HG03442 (cell line): ENCODE measurements around the gene PTPRG.

Experiments
- ATAC-seq: cut with Tn5 transposase; IDR thresholded peaks from one replicate; pipeline ENCODE4 v1.9.1; 2021; ENCODE audit warnings: mild to moderate bottlenecking, moderate library complexity; ENCODE audit not compliant: unreplicated experiment

The PTPRG gene

DNA sequence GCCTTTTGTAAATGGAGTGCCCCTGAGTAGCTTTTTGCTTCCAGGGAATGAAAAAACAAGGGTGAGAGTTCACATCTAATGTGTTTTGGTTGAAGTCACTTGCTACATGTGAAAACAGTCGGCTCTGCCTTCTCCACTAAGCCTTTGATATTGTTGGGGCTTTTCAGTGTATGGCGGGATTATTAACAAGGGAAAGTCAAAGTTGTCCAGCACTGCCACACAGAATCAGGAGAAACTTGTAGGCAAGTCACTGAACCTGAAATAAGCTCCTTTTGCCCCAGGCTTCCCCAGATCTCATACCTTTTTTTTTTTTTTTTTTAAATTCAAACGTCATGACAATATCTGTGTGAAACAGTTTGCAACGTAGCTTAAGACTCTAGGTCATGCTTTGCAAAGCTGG lies 564.0 kb downstream of the PTPRG start:
- no peak for ATAC-seq

DNA sequence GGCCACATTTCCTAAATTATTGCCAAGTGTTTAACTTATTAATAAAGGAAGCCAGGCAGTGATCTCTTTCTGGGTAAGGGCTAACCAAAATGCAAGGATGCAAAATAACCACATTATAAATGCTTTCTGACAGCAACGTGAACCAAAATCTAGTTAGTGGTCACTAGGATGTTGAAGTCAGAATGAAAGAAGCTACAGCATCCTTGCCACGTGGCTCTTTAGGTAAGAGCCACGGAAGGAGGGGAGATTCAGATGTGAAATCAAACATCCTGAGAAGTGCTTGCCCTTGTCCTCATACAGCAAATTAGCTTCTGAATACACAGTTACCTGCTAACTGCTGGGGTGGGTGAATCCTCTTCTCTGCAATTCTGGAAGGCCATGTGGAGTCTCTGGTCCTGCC lies 565.7 kb downstream of the PTPRG start:
- no peak for ATAC-seq

DNA sequence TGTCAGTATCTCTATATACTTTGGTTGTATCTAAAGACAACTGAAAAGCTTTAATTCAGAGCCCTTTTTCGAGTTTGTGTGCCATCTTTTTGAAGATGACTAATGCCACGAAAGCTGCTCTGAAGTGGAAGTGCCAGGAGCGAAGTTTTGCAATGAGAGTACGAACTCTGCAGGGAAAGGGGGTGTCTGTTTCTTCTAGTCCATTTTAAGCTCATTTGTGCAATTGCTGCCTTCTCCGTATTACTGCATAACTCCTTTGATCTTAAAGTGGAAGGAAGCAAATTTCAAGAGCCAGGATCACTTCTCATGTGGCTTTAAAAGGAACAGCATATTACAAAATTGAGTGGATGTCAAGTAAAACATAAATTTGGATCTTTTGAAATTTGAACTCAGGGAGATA lies 566.7 kb downstream of the PTPRG start:
- no peak for ATAC-seq

DNA sequence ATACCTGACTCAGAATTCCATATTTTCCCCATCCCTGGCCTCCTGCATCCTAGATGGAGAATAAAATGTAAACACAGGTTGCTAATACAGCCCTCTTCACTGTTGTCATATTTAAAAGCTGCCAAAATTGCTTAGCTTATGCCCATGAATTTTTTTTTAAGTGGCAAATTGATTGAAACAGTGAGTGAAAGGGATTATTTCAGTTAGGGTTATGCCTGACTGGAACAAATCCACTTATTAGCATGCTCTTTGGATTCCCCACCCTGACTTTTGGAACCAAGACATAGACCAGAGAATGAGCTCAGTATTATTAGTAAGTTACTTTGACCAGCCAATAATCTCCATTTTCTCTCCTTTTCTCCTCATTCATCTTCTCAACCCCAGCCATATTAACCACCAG lies 567.3 kb downstream of the PTPRG start:
- ATAC-seq, result no peak

DNA sequence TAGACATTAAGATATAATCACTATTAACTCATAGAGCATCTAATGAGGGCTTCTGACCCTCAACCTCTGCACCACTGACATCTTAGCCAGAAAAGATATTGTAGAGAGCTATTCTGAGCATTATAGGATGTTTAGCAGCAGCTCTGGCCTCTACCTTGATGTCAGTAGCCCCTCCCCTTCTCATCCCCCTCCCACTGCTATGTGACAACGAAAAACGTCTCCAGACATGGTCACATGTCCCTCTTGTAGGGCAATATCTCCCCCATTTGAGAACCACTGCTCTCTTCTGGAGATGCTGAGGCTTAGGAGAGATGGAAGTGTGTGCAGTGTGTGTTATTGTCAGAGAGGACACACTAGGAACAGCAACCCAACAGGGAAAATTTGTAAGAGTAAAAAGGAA lies 569.7 kb downstream of the PTPRG start:
- ATAC-seq, result no peak

DNA sequence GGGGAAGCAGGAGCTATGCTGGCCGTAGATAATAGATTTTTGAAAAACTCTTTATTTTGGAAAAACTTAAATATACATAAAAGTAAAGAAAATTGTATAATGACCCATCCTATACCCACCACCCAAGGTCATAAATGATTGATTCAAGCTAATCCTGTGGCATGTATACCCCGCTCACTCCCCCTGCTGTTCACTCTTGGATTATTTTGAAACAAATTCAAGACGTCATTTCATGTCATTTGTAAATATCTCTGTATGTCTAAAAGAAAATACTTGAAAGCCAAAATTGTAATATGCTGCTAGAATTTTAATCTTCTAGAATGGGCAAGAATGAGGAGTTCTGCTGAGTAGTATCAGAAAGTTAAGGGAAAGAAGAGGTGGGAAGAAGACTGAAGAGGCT lies 570.2 kb downstream of the PTPRG start:
- no peak for ATAC-seq

DNA sequence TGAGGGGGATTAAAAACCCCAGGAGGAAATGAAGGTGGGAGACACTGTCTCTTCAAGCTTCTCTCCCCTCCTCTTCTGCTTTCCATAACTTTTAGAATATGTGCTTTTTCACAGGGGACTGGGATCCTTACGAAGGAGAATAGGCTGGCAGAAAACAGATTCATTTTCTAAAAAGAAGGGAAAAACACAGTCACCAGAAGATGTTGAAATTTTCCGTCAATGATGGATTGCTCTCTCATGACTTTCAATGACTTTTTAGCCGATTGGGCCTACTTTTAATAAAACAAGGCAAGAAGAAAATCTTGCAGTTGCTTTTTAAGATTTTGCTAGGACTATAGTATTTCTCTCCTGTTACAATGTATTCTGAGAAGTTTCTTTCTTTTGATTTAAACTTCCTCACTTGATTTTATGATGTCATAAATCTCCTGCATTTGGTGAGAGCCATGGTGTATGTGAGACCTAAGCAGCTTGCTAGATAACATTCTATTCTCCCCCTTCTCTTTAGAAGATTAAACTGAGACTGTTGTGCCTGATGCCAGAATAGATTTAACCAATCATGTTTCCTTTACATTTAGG lies 570.7 kb downstream of the PTPRG start:
- ATAC-seq, result no peak

DNA sequence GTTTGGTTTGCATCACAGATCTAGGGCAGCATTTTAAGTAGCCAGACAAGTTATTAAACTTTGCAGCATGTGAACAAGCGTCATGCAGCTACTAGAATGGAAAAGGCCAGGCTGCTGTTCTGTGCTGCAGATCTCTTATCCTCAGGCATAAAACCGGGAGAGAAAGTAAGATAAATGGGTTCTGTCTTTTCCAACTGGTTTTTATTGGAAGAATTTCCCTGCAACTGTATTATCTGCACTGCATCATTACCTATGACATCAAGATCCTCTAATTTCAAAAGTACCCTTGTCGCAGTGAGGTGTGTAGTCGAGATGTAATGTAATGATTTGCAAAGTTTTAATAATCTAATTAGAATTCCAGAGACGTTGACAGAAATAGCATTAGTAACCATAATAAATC lies 571.6 kb downstream of the PTPRG start:
- ATAC-seq, result no peak

DNA sequence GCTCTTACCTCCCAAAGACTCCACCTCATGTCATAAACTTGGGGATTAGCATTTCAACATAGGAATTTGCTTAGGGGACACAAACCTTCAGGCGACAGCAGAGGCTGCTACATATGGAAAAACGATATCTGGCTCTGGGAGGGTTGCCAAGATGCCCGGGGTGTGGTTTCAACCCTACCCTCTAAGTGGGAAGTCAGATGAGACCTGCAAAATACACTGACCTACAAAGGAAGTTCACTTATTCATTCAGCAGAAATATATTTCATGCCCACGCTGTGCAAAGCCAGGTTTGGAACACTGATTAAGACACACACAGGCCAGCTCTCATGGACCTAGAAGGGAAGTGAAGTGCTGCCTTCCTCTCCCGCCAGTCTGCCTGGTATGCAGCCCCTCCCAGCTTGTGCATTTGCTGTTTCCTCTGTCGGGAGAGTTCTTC lies 572.7 kb downstream of the PTPRG start:
- ATAC-seq, result no peak

DNA sequence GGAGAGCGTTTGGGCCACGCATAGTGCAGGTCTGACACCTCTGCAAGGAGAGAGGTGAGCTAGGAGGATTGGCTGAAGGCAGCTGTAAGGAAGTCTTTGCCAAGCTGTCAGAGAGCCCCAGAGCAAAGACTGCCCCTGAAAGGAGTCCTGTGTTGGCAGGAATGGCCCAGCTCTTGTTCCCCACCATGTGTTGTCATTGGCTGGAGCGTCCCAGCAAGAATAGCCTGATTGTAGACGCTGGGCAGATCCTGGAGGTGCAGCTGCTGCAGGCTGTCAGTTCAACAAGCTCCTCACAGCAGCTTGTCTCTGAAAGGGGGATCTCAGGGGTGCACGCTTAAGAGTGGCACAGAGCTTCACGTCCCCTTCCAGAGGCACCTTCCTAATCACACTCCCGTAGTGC lies 574.4 kb downstream of the PTPRG start:
- ATAC-seq, result no peak

DNA sequence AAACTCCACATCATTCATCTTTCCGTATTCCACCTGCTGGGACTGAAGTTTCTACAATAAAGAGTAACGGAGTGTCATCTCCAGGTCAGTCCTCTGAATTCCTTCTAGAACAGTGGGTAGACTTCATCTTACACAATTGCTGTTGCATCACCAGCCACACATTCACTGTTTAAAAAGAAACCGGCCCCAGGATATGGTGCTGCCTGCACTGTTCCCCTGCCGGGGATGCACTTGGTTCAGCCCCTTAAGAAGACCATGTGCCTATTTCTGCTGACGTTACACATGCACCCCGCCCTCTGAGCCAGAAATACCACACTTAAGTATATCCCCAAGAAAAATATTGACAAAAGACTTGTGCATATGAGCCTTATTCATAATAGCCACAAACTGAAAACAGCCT lies 578.6 kb downstream of the PTPRG start:
- no peak for ATAC-seq

DNA sequence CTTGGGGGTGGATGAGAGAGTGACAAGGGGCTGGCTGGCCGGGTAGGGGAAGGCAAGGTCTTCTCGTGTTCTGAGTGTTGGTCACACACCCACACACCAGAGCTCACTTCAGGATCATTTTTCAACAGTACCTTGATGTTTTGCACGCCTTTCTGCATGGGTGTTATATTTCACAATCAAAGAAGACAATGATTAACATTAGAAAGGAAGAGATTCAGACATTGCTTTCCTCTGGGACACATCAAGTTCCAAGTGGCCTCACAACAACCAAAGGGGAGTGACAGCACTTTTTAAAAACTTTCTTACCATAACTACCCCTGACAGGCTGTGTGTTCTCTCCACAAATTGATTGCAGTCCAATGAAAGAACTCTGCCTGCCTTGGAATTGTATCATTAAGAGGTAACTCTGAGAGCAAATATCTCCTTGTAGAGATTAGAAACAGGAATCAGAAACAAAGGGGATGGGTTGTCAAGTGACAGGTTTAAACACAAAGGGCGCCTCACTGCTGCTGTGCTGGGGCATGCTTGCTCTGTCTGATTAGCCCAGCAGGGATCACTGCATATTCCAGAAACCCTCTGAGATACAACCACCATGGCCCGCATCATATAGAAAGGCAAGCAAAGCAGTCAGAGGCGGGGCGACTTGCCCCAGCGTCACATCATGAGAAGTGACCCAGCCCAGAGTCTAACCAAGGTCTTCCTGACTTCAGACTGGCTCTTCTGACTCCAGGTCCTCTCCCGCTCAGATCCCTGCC lies 581.1 kb downstream of the PTPRG start:
- ATAC-seq, result no peak

DNA sequence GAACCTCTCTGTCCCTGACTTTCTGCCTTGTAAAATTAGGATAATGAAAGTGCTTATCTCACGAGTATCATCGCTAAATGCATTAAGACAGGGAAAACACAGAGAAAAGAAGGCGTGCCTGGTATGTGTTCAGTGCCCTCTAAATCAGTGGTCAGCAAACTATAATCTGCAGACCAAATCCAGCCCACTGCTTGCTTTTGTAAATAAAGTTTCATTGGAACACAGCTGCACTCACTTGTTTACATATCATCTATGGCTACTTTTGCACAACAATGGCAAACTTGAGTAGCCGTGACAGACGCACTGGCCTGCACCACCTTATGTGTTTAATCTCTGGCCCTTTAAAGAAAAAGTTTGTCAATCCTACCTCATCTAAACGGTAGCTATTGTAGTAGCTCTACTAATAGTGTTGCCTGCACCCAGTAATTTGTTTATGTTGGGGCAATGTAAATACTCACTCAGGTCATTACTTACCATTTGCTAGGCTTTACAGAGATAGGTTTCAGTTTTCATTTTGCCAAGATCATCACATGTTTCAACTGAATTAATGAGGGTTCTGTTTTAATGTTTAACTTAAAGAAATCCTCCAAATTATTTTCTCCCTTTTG lies 582.6 kb downstream of the PTPRG start:
- no peak for ATAC-seq

DNA sequence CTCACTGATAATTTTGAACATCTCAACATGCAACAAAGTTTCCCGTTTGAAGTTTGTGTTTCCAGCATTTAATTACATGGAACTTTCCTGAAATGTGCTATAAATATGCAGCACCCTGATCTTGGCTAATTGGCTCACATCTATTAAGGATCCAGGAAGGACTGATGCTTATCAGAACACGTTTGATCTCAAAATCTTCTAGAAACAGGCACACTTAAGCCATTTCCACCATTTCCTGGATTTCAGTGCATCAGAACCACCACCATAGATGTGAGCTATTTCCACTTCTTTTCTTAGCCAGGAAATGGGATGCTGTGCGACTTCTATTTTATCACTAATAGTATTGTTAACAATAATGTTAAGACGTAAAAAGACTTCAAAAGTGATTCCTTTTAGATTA lies 583.1 kb downstream of the PTPRG start:
- ATAC-seq, result no peak

DNA sequence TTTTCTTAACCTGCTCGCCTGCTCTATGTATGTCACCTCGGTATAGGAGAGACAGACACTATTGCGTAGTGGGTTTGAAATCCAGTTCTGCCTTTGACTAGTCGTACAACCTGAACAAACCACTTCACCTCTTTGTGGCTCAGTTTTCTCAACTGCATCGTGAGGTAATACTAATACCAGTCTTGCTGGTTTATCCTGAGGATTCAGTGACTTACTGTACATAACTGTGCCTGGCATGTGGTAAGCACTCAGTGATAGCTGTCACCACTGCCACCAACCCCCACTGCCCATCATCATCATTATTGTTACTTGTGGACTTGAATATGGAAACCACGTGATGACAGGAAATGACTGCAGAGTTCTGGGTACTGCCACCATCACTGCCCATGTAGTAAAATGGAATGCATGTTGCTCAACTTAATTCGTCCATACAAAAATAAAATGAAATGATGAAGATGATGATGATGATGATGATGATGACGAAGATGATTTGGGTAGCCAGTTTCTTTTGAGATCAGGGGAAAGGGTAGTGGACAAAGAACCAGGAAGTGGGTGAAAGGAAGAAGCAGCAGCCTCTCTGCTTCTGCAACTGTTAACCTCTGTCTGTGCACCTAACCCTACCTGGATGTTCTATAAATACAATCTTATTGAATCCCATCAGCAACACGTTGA lies 583.9 kb downstream of the PTPRG start:
- no peak for ATAC-seq

DNA sequence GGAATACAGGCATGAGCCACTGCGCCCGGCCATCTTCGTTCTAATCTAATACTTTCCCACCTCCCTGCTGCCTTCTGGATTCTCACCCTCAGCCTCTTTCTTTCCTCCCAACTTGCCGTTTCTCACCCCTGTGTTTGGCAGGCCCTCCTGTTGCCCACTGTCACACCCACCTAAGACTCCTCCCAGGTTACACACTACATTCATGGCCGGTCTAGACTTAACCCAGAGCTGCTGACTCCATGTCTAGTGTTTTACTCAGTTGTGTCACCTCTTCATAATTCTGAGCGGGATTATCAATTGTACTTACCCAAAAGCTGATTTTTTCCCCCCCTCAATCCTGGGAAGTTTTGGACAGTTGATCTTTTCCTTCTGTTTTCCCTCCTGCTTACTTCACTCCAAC lies 588.2 kb downstream of the PTPRG start:
- no peak for ATAC-seq

DNA sequence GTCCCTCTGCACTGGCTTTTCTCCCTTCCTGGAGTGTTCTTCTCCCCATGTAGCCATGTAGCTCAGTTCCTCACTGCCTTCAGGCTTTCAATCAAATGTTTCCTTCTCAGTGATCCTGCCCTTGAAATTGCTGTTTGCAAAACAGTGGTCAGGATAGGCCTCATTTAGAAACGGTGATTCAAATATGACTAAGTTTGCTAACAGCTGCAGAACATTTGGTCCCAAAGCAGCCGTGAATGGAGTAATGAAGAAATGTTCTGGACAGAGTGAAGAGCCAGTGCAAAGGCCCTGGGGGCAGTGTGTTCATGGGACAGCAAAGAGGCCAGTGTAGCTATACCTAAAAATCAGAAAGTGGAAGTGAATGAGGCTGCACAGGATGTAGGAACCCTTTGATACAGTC lies 588.6 kb downstream of the PTPRG start:
- no peak for ATAC-seq

DNA sequence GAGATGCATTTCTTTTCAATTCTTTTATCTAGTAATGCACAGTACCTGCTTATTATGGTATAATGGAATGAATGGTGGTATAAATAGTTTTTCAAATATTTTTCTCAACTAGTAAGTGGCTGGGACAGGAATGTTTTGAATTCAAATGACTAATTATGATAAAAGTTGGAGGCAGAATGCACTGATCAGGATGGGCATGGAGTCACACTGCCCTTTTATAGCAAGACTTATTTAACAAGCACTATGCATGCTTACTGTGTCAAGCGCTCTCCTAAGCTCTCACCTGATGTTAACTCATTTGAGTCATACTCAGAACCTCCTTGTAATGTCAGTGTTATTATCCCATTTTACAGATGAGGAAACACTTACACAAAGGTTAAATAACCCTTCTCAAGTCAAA lies 590.2 kb downstream of the PTPRG start:
- no peak for ATAC-seq

DNA sequence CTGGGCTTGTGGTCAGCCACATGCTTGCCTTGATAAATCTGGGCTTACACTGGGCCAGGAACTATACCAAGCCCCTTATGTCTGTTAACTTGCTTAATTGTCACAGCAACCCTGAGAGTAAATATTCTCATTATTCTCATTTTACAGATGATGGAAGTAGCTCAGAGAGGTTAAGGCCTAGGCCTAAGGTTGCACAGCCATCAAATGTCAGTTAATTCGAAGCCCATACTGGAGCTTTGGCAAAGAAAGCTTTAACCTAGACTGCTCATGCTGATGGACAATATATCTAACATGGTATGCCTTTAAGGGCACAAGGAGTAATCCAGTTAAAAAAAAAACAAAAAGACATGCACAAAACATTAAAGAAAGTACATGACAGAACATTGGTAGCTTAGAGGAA lies 591.9 kb downstream of the PTPRG start:
- no peak for ATAC-seq

DNA sequence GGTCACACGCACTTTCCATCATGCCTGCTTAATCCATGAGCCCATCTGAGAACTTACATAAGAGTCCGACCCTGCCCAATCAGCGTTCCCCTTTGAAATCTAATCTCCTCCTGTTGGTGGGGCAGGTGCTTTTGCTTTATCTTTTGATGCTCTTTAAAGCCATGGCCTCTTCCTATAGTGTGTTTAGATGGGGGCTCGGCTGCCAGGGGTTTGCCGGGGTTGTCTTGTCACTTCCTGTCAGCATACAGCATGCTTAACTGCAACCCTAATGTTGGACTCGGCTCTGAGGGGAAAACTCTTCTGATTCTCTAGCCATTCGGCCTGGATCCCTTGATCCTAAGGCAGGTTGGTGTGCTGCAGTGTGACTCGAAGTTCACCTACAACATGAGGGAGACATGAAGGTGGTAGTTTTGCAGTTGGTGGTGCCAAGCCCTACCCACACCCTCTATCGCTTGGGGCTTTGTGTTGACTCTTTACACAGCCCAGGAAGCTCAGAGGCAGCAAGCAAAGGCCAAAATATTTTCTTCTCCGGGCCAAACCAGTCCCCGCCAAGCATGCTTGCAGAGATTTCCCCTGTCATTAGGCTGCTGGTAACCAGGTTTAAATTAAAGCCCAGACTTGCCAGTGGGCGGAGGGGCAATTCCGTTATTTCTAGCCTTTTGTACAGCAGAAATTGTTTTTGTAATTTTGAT lies 593.2 kb downstream of the PTPRG start:
- no peak for ATAC-seq

DNA sequence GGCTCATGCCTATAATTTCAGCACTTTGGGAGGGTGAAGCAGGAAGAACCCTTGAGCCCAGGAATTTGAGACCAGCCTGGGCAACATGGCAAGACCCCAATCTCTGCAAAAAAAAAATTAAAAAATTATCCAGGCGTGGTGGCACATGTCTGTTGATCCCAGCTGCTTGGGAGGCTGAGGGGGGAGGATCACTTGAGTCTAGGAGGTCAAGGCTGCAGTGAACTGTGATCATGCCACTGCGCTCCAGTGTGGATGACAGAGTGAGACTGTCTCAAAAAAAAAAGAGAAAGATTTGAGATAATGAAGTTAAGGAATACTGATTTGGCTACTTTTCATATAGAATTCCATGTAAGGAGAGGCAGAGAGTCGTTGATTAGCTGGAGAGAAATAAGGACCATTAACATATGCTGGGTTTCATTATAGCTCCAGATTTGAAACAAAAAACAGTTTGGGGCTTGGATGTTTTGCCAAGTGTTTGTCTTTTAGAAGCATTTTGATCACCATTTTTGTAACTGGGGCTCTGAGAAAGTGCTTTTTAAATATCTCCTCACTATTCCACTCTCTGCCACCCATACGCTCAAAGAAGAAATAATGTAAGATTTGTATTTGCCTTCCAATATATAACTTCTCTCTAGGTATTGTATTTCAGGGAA lies 597.8 kb downstream of the PTPRG start:
- ATAC-seq, result no peak
